DOHH2 (cell line): ENCODE measurements around the gene ZMIZ2.

Source experiments
- H3F3A ChIP-seq: fragments of 200-600 bp; sonication (generic), shearing (Covaris generic); 2 replicates; pipeline ENCODE4 v1.6.0; 2016; ENCODE audit warnings: antibody characterized with exemption, mild to moderate bottlenecking; ENCODE audit not compliant: control insufficient read depth, insufficient read depth
- H3K27ac ChIP-seq: fragments of 200-600 bp; sonication (generic); 2 replicates; pipeline ENCODE4 v1.5.1; 2014; ENCODE audit warnings: low read depth, mild to moderate bottlenecking, low read length, moderate library complexity
- H3K27me3 ChIP-seq: fragments of 200-600 bp; sonication (generic); 2 replicates; pipeline ENCODE4 v1.6.1; 2014; ENCODE audit warnings: mild to moderate bottlenecking, low read length, mixed read lengths; ENCODE audit not compliant: control insufficient read depth
- H3K36me3 ChIP-seq: fragments of 200-600 bp; sonication (generic); 2 replicates; pipeline ENCODE4 v1.6.1; 2014; ENCODE audit warnings: mild to moderate bottlenecking, low read length, moderate library complexity, mixed read lengths; ENCODE audit not compliant: control insufficient read depth
- H3K4me1 ChIP-seq: fragments of 200-600 bp; sonication (generic); 2 replicates; pipeline ENCODE4 v1.6.1; 2014; ENCODE audit warnings: mild to moderate bottlenecking, low read length, mixed read lengths; ENCODE audit not compliant: control insufficient read depth
- H3K4me2 ChIP-seq: fragments of 200-600 bp; sonication (generic); 2 replicates; pipeline ENCODE4 v1.6.0; 2014; ENCODE audit warnings: mild to moderate bottlenecking, low read length, moderate library complexity
- H3K4me3 ChIP-seq: fragments of 200-600 bp; sonication (generic); 2 replicates; pipeline ENCODE4 v1.5.1; 2014; ENCODE audit warnings: mild to moderate bottlenecking, low read length, mixed read lengths
- H3K79me2 ChIP-seq: fragments of 200-600 bp; sonication (generic); 2 replicates; pipeline ENCODE4 v1.6.1; 2014; ENCODE audit warnings: mild to moderate bottlenecking, low read length, mixed read lengths; ENCODE audit not compliant: control insufficient read depth
- H3K9me2 ChIP-seq: fragments of 200-600 bp; sonication (generic); replicated peaks from 2 replicates; pipeline ENCODE4 v1.6.1; 2014; ENCODE audit warnings: mild to moderate bottlenecking, low read length, mixed read lengths; ENCODE audit not compliant: control insufficient read depth
- H3K9me3 ChIP-seq: fragments of 200-600 bp; sonication (generic); 2 replicates; pipeline ENCODE4 v1.6.1; 2014; ENCODE audit warnings: antibody characterized with exemption, low read length, mixed read lengths; ENCODE audit not compliant: control insufficient read depth, insufficient read depth
- H4K20me1 ChIP-seq: fragments of 200-600 bp; sonication (generic); 2 replicates; pipeline ENCODE4 v1.6.0; 2014; ENCODE audit warnings: low read depth, mild to moderate bottlenecking, antibody characterized with exemption, low read length, moderate library complexity; ENCODE audit not compliant: control insufficient read depth, insufficient read depth
- EZH2phosphoT487 ChIP-seq: fragments of 200-600 bp; sonication (generic); IDR thresholded peaks from 2 replicates; pipeline ENCODE4 v1.6.1; 2017; ENCODE audit warnings: borderline replicate concordance, mild to moderate bottlenecking, antibody characterized with exemption, low read length, moderate library complexity, mixed read lengths
- TF ChIP-seq, protein P1 (sequence below): fragments of 200-600 bp; sonication (generic); IDR thresholded peaks from one replicate; pipeline ENCODE4 v1.5.1; 2014; ENCODE audit warnings: antibody characterized with exemption, mild to moderate bottlenecking, low read depth, low read length; ENCODE audit not compliant: poor library complexity, severe bottlenecking

ZMIZ2 gene

DNA sequence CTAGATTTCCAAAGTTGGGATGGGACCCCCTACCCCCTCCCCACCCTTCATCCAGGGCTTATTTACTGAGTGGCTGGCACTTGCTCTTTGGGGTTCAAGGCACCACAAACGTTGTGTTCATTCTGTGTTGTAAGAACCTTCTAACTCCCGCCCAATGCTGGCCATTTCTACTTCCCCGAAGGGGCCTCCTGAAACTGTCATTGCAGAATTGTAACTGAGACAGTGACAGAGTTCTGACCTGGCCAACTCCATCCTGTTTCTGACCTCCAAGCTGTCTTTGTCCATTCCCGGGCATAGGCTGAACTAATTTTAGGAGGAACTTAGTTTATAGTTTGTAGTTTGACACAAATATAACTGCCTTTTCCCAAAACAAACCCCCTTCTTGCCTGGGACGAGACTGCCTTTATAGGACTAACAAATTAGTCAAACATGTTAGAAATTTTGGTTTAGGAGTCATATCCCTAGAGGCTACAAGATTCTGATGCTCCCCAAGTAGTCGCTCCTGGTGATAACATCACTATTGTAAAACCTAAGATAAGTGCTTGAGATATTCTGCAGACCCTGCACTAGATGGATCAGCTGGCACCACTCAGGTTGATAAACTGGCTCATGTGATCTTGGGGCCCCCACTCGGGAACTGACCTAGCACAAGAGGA is 34.8 kb upstream of the ZMIZ2 start:
- H3K27me3 ChIP-seq: no peaks in the 10 kb centered on the region
- H3K4me2 ChIP-seq: no peak overlapping the region
- peaks cover 7% of the 10 kb centered on the region; the same call in 1 of the 2 replicates for H3K36me3 ChIP-seq
- TF ChIP-seq, protein P1, sequence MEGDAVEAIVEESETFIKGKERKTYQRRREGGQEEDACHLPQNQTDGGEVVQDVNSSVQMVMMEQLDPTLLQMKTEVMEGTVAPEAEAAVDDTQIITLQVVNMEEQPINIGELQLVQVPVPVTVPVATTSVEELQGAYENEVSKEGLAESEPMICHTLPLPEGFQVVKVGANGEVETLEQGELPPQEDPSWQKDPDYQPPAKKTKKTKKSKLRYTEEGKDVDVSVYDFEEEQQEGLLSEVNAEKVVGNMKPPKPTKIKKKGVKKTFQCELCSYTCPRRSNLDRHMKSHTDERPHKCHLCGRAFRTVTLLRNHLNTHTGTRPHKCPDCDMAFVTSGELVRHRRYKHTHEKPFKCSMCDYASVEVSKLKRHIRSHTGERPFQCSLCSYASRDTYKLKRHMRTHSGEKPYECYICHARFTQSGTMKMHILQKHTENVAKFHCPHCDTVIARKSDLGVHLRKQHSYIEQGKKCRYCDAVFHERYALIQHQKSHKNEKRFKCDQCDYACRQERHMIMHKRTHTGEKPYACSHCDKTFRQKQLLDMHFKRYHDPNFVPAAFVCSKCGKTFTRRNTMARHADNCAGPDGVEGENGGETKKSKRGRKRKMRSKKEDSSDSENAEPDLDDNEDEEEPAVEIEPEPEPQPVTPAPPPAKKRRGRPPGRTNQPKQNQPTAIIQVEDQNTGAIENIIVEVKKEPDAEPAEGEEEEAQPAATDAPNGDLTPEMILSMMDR: no peak
- no peak for TF ChIP-seq EZH2phosphoT487
- H3F3A ChIP-seq: 0 out of 2 replicates have a peak, but pooled peaks cover 4% of the 10 kb centered on the region
- H3K27ac ChIP-seq: no peak overlapping the region
- H3K4me1 ChIP-seq: no peaks in the 10 kb centered on the region
- no peaks in the 10 kb centered on the region for H3K9me2 ChIP-seq
- no peaks in the 10 kb centered on the region for H4K20me1 ChIP-seq
- H3K4me3 ChIP-seq: no peak overlapping the region
- no peaks in the 10 kb centered on the region for H3K9me3 ChIP-seq
- H3K79me2 ChIP-seq: no peaks in the 10 kb centered on the region

DNA sequence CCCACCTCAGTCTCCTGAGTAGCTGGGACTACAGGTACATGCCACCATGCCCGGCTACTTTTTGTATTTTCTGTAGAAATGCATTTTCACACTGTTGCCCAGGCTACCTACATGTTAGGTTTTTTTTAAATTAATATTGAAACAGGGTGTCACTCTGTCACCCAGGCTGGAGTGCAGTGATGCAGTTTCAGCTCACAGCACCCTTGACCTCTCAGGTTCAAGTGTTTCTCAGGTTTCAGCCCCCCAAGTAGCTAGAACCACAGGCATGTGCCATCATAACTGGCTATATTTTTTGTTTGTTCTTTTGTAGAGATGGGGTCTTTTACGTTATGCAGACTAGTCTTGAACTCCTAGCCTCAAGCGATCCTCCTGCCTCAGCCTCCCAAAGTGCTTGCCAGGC is 32.4 kb upstream of the ZMIZ2 start:
- no peaks in the 10 kb centered on the region for H4K20me1 ChIP-seq
- H3K9me3 ChIP-seq: peaks cover 7% of the 10 kb centered on the region; the same call in 1 of the 2 replicates
- TF ChIP-seq, protein P1: no peak
- no peak for TF ChIP-seq EZH2phosphoT487
- no peaks in the 10 kb centered on the region for H3F3A ChIP-seq
- H3K4me2 ChIP-seq: no peak overlapping the region
- no peaks in the 10 kb centered on the region for H3K36me3 ChIP-seq
- H3K9me2 ChIP-seq: no peaks in the 10 kb centered on the region
- H3K27me3 ChIP-seq: no peaks in the 10 kb centered on the region
- no peaks in the 10 kb centered on the region for H3K79me2 ChIP-seq
- H3K4me3 ChIP-seq: no peak overlapping the region
- no peak overlapping the region for H3K27ac ChIP-seq
- no peaks in the 10 kb centered on the region for H3K4me1 ChIP-seq

DNA sequence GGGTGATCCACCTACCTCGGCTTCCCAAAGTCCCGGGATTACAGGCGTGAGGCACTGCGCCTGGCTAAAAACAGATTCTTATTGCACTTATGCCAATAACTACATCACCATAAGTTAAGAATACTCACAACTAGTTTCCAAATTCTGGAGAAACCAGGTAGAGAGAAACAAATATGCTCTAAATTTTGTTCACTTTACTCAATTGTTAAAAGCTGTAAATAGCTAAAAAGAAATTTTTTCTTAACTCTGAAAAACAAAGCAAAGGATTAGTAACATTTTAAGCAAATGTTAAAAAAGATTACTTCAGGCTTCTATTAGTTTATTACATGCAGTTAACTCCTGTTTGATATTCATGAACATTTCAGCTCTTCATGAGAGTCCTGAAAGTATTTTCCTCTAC is 28.3 kb upstream of the ZMIZ2 start:
- Histone ChIP-seq H3K36me3 (no peaks in the 10 kb centered on the region), H3K9me2 (no peaks in the 10 kb centered on the region)

More for the DNA sequence above, 28.3 kb upstream of the ZMIZ2 start:
- Histone ChIP-seq H3K27me3 (no peaks in the 10 kb centered on the region), H3F3A (no peaks in the 10 kb centered on the region), H3K27ac (no peak overlapping the region), H3K4me1 (no peaks in the 10 kb centered on the region), H3K9me3 (peaks cover 7% of the 10 kb centered on the region; the same call in 1 of the 2 replicates), H3K79me2 (no peaks in the 10 kb centered on the region), H3K4me2 (no peak overlapping the region), H4K20me1 (no peaks in the 10 kb centered on the region), H3K4me3 (no peak overlapping the region)
- no peak for TF ChIP-seq EZH2phosphoT487
- TF ChIP-seq, protein P1: no peak
